GM12892 (cell line): Measurements from ENCODE around the gene TM4SF18.

Source experiments
- POLR2A ChIP-seq: IDR thresholded peaks from 2 replicates; pipeline ENCODE4 v1.6.1; 2011; ENCODE audit warnings: low read depth, low read length, control low read depth
- POLR2AphosphoS5 ChIP-seq: IDR thresholded peaks from 2 replicates; pipeline ENCODE4 v1.6.1; 2011; ENCODE audit warnings: low read depth, low read length, control low read depth

- TF ChIP-seq POLR2AphosphoS5 = no peak
- no peak for TF ChIP-seq POLR2A
Observed at GRCh38 chr3:149282836-149283235, 50.6 kb downstream of the TM4SF18 start.
